Liver (tissue), 9 donors: ENCODE measurements around the gene MYCL. TPM values are rescaled to one million over a fixed set of nuclear protein-coding genes. Genes with fewer than 3 reads are reported as not detected.

ENCODE experiments used
- DNase-seq: peaks from one replicate; pipeline ENCODE4 v3.0.0-alpha.2; 2017; ENCODE audit warnings: low spot score
- H3K27ac ChIP-seq, 2 donors: one replicate each; pipeline ENCODE4 v1.7.0; 2013; ENCODE audit warnings: inconsistent platforms in 2 of 2, low read length in 2 of 2, control low read depth in 1 of 2, low read depth in 1 of 2, mild to moderate bottlenecking in 1 of 2
- H3K27me3 ChIP-seq, 4 donors: one replicate each; pipeline versions ENCODE4 v1.6.1 to v1.7.0; 2013; ENCODE audit warnings: low read length in 3 of 4, inconsistent platforms in 1 of 4, mild to moderate bottlenecking in 1 of 4, moderate library complexity in 1 of 4; ENCODE audit not compliant: control insufficient read depth in 4 of 4, insufficient read depth in 4 of 4
- H3K36me3 ChIP-seq, 4 donors: one replicate each; pipeline versions ENCODE4 v1.6.1 to v1.7.0; 2013; ENCODE audit warnings: low read length in 3 of 4, mild to moderate bottlenecking in 3 of 4, low read depth in 1 of 4, moderate library complexity in 1 of 4; ENCODE audit not compliant: control insufficient read depth in 4 of 4, insufficient read depth in 3 of 4
- H3K4me1 ChIP-seq, 4 donors: one replicate each; pipeline versions ENCODE4 v1.6.1 to v1.7.0; 2013; ENCODE audit warnings: low read length in 3 of 4, mild to moderate bottlenecking in 3 of 4, moderate library complexity in 1 of 4; ENCODE audit not compliant: control insufficient read depth in 4 of 4, insufficient read depth in 4 of 4
- H3K4me3 ChIP-seq, 3 donors: one replicate each; pipeline versions ENCODE4 v1.6.1 to v1.7.0; 2013; ENCODE audit warnings: low read length in 3 of 3, control low read depth in 1 of 3, low read depth in 1 of 3, mild to moderate bottlenecking in 1 of 3
- H3K9ac ChIP-seq, 2 donors: one replicate each; pipeline ENCODE4 v1.7.0; 2013; ENCODE audit warnings: low read length in 2 of 2, mild to moderate bottlenecking in 2 of 2, moderate library complexity in 2 of 2, control low read depth in 1 of 2, low read depth in 1 of 2
- H3K9me3 ChIP-seq, 4 donors: one replicate each; pipeline versions ENCODE4 v1.6.1 to v1.7.0; 2013; ENCODE audit warnings: low read length in 3 of 4; ENCODE audit not compliant: control insufficient read depth in 4 of 4
- ATF3 ChIP-seq: IDR thresholded peaks from 2 replicates; pipeline ENCODE4 v1.6.1; 2016; ENCODE audit warnings: antibody characterized with exemption
- CTCF ChIP-seq: fragments of 150-350 bp; IDR thresholded peaks from 2 replicates; pipeline ENCODE4 v1.5.1; 2017; ENCODE audit warnings: improper control_type of control experiment, low read depth, low read length; ENCODE audit not compliant: missing input control
- EGR1 ChIP-seq, 2 donors: IDR thresholded peaks; 2 replicates each; pipeline ENCODE4 v1.6.1; 2016 to 2018; ENCODE audit warnings: antibody characterized with exemption in 2 of 2, low read depth in 2 of 2
- FOXA1 ChIP-seq: IDR thresholded peaks from 2 replicates; pipeline ENCODE4 v1.6.1; 2016; ENCODE audit warnings: antibody characterized with exemption
- HNF4A ChIP-seq, 2 donors: conservative IDR thresholded peaks; 2 replicates each; pipeline ENCODE4 v1.6.1; 2016; ENCODE audit warnings: antibody characterized with exemption in 2 of 2, mild to moderate bottlenecking in 2 of 2
- HNF4G ChIP-seq: IDR thresholded peaks from 2 replicates; pipeline ENCODE4 v1.6.1; 2016; ENCODE audit warnings: antibody characterized with exemption
- MAX ChIP-seq: IDR thresholded peaks from 2 replicates; pipeline ENCODE4 v1.6.1; 2016; ENCODE audit warnings: antibody characterized with exemption
- NR2F2 ChIP-seq: IDR thresholded peaks from 2 replicates; pipeline ENCODE4 v1.6.1; 2016; ENCODE audit warnings: antibody characterized with exemption
- RAD21 ChIP-seq, 2 donors: IDR thresholded peaks; 2 replicates each; pipeline ENCODE4 v1.6.1; 2016; ENCODE audit warnings: antibody characterized with exemption in 2 of 2, mild to moderate bottlenecking in 2 of 2
- REST ChIP-seq: IDR thresholded peaks from 2 replicates; pipeline ENCODE4 v1.6.1; 2016; ENCODE audit warnings: antibody characterized with exemption, mild to moderate bottlenecking
- RXRA ChIP-seq, 2 donors: IDR thresholded peaks; 2 replicates each; pipeline ENCODE4 v1.6.1; 2017 to 2018; ENCODE audit warnings: antibody characterized with exemption in 2 of 2, mild to moderate bottlenecking in 1 of 2
- SP1 ChIP-seq: IDR thresholded peaks from 2 replicates; pipeline ENCODE4 v1.6.1; 2018; ENCODE audit warnings: antibody characterized with exemption, mild to moderate bottlenecking
- YY1 ChIP-seq: IDR thresholded peaks from 2 replicates; pipeline ENCODE4 v1.6.1; 2016; ENCODE audit warnings: antibody characterized with exemption, mild to moderate bottlenecking
- ZBTB33 ChIP-seq: IDR thresholded peaks from 2 replicates; pipeline ENCODE4 v1.6.1; 2016; ENCODE audit warnings: antibody characterized with exemption
- WGBS: extraction: QIAGEN DNeasy Blood & Tissue Kit; methylation state at CpG from one replicate; pipeline ENCODE4 v1.1.7; 2013; 5-methylcytosine and 5-hydroxymethylcytosine counted together
- polyA plus RNA-seq, 2 donors: library from polyadenylated mRNA; stranded (reverse) in 1 of 2; unstranded in 1 of 2; fragments of 200-250 nt in 1 of 2; fragments of >200 nt in 1 of 2; fragmentation: Nextera tagmentation in 1 of 2; extraction: Ambion mirVana in 1 of 2; gene quantifications; one replicate each; pipeline versions ENCODE4 v1.2.1 to v1.2.3, GENCODE V29; 2013 to 2015
- total RNA-seq, 2 donors: library from RNA; depleted of rRNA; stranded (reverse); fragments of >200 nt; gene quantifications; one replicate each; pipeline ENCODE4 v1.2.3, GENCODE V29; 2014
- donor health status: healthy.
- donor health status: healthy.
- donor health status: healthy.
- donor health status: healthy.
- donor health status: healthy.

The MYCL gene
- total and polyA plus RNA-seq, 4 donors: 1.8 to 6.6 (median 2.5) TPM

- H3K36me3 ChIP-seq: no peaks in the 10 kb centered on the region
- peaks cover 9 to 39% (median 32%) of the 10 kb centered on the region in 4 donors for H3K4me1 ChIP-seq
- TF ChIP-seq RAD21 (IDR thresholded peaks at IDR 0.05) (peak in 1 of 2 donors; percentile 58), RXRA (IDR thresholded peaks at IDR 0.05) (peak; percentile 56 to 68), YY1 (no peak), SP1 (peak; percentile 52), HNF4A (conservative IDR thresholded peaks at IDR 0.05) (peak; percentile 36 to 44), REST (peak; percentile 30), MAX (no peak), HNF4G (no peak)
- H3K9me3 ChIP-seq: no peaks in the 10 kb centered on the region
- whole genome bisulfite sequencing: 25% methylated on average over 25 of the region's 25 CpGs
- H3K9ac ChIP-seq: no peak overlapping the region
- H3K4me3 ChIP-seq: peak overlapping the region in 1 of 3 donors; percentile 14
- no peak for DNase-seq
- H3K27me3 ChIP-seq: no peaks in the 10 kb centered on the region
- peak overlapping the region; percentile 40 to 54 for H3K27ac ChIP-seq
Observed at GRCh38 chr1:39922251-39922688, 20.6 kb upstream of the MYCL start.

- DNase-seq: no peak
- no peaks in the 10 kb centered on the region for H3K9me3 ChIP-seq
- H3K9ac ChIP-seq: no peak overlapping the region
- no peak overlapping the region for H3K27ac ChIP-seq
- TF ChIP-seq EGR1 (IDR thresholded peaks at IDR 0.05; ENCODE audit: low read depth in 2 of 2) (no peak), RAD21 (IDR thresholded peaks at IDR 0.05) (peak; percentile 93 to 96), ZBTB33 (no peak), NR2F2 (no peak), REST (no peak), ATF3 (no peak), MAX (no peak), HNF4A (conservative IDR thresholded peaks at IDR 0.05) (no peak), CTCF (peak; percentile 70), RXRA (IDR thresholded peaks at IDR 0.05) (peak in 1 of 2 donors; percentile 15), HNF4G (no peak), FOXA1 (no peak)
- no peaks in the 10 kb centered on the region for H3K27me3 ChIP-seq
- no peak overlapping the region for H3K4me3 ChIP-seq
- 24% methylated on average over 3 of the region's 3 CpGs for WGBS
- peaks cover 0 to 17% (median 11%) of the 10 kb centered on the region in 4 donors for H3K4me1 ChIP-seq
- H3K36me3 ChIP-seq: no peaks in the 10 kb centered on the region
Observed at GRCh38 chr1:39919545-39919944, 17.8 kb upstream of the MYCL start.
